ENCODE data around the gene TMC6.
A peak's percentile ranks its signal among the peaks of the same experiment; 100 is the strongest.
"Not testable (repeated sequence)": the region's sequence is repeated elsewhere in the genome, so short reads cannot be mapped to it uniquely, and the experiment has no call there.

The TMC6 gene

GRCh38 chr17:78128551-78129350 is at the start of gene TMC6:
TMC6 (minus strand) TSS chr17:78128755; CDS start chr17:78126832, 1,923 bp downstream.
- no peak for DNase-seq

DNA sequence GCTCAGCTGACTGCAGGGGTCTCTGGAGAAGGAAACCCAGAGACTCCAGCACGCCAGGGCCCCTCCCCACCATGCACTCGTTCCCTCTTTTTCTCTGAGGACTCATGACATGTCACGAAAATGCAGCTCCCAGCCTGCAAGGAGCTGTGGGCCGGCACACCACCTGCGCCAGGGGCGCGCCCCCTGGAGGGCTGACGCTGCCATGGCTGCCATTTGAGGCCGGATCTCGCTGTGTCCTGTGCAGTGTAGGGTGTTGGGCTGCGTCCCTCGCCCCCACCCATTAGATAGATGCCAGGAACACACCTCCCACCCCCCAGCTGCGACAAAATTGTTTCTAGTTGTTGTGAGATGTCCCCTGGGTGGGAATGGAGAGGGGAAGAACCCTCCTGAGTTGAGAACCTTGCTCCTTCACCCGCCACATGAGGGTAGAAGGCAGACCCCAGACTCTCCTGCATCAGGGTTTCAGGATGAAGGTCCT is 48.0 kb upstream of the TMC6 start:
- peak; percentile 61 for DNase-seq

- no peak for DNase-seq
Observed at GRCh38 chr17:78175643-78175981, 47.1 kb upstream of the TMC6 start.

- DNase-seq = peak; percentile 61
Observed at GRCh38 chr17:78174870-78175642, 46.5 kb upstream of the TMC6 start.

- DNase-seq = no peak
Observed at GRCh38 chr17:78174346-78174869, 45.9 kb upstream of the TMC6 start.

GRCh38 chr17:78173097-78173715 is 44.7 kb upstream of the TMC6 start:
- DNase-seq = no peak

- no peak for DNase-seq
Observed at GRCh38 chr17:78172249-78173051, 43.9 kb upstream of the TMC6 start.

GRCh38 chr17:78171591-78172248 is 43.2 kb upstream of the TMC6 start:
- not testable (repeated sequence) for DNase-seq

DNA sequence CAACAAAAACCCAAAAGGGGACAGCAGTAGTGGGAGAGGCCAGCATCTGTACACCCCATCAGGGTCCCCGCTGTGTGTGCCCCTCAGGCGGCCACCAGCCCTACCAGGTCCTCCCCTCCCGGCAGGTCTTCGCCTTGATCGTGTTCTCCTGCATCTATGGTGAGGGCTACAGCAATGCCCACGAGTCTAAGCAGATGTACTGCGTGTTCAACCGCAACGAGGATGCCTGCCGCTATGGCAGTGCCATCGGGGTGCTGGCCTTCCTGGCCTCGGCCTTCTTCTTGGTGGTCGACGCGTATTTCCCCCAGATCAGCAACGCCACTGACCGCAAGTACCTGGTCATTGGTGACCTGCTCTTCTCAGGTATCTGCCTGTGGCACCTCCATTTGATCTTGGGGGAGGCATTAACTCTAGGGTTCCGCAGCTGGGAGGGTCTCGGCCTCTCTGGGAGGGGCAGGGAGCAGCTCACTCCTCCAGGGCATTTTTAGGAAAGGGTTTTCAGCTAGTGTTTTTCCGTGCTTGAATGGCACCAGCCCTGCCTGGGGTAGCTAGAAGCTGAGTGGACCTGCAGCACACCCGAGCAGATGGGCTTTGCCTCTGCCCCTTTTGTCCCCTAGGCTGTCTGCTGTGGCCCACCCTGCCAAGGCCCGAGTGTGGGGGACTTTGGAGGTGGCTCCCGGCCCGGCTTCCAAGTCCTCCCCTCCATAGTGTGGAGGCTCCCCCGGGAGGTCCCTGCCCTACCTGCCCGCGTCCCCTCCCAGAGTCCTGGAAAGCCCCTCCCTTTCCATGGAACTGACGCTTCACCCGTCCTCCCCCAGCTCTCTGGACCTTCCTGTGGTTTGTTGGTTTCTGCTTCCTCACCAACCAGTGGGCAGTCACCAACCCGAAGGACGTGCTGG is 42.4 kb upstream of the TMC6 start:
- DNase-seq = no peak

GRCh38 chr17:78168903-78169793 is 40.6 kb upstream of the TMC6 start:
- DNase-seq = peak; percentile 38

DNA sequence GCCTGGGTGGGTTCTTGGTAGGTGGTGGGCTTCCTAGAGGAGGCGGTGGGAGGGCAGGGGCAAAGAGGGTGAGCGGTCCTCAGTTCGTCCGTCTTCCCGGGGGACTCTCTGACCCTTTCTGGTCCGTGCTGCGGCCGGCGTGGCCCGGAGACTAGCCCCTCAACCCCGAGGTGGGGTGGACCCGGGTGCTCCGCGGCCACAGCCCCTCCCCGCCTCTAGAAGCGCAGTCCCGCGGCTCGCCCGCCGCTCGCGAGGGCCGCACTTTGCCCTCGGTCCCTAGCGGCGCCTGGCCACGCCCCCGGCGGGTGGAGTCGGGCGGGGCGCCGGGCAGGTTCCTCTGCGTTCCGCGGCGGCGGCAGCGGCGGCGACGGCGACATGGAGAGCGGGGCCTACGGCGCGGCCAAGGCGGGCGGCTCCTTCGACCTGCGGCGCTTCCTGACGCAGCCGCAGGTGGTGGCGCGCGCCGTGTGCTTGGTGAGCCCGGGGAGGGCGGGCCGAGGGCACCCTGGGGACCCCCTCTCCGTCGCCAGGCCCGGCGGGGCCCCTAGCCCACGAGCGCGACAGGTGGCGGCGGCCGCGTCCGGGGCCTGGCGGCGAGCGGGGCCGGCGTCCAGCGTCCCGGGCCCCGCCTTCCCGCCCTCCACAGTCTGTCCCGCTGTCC is 39.8 kb upstream of the TMC6 start, which contains the start of gene SYNGR2:
Gene SYNGR2, plus strand, starts transcription at position 340 of the 661 bp plus-strand sequence. Its CDS starts 36 bp downstream, at position 376.
- peak; percentile 61 for DNase-seq

DNA sequence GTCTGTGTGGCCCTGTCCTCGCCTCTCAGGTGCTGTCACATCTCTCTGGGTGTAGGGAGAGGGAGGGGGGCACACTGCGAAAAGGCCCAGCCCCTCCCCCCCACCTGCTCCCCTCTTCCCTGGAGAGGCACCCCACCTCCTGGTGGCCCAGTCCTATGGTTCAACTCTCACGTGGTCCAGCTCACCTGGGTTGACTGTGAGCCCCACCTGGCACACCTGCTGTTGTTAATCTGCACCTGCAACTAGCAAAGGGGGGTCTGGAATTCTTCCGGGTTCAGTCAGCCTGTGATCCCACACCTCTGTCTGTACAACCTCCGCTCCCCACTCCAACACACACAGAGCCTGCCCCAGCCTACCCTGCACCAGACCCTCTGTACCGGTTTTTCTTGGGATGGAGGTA is 37.9 kb upstream of the TMC6 start:
- DNase-seq = no peak

DNA sequence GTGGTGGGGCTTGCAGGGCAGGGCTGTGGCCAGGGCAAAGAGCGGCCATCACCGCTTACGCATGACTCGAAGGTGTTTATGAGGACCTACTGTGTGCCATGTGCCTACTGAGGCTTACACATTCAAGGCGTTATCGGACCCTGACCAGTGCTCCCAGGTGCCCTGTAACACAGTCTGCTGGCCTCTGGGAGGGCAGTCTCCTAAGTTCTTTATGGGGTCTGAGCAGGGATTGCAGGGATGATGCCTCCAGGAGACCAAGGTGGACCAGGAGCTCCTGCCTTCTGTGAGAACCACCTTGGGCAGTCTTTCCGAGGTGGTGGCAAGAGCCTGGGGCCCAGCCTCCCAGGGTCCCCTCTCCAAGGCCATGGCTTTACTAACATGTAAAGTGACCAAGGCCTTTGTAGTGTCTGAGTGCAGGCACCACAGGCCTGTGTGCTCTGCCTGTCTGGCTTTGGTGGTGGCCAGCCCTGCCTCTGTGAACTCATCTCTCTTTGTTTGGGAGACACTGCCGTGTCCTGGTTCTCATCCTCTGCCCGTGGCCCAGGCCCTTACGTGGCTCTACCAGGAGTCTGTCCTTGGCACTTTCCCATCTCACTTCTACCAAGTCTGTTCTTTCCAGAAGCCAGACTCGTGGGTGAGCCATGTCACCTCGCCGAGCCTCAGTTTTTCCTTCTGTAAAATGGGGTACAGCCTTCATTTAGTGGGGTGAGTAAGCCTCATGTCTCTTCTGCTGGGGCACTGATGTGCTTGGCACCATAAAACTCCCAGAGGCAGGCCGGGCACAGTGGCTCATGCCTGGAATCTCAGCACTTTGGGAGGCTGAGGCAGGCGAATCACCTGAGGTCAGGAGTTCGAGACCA is 36.4 kb upstream of the TMC6 start:
- DNase-seq = no peak

GRCh38 chr17:78163881-78164747 is 35.6 kb upstream of the TMC6 start:
- DNase-seq = no peak

DNA sequence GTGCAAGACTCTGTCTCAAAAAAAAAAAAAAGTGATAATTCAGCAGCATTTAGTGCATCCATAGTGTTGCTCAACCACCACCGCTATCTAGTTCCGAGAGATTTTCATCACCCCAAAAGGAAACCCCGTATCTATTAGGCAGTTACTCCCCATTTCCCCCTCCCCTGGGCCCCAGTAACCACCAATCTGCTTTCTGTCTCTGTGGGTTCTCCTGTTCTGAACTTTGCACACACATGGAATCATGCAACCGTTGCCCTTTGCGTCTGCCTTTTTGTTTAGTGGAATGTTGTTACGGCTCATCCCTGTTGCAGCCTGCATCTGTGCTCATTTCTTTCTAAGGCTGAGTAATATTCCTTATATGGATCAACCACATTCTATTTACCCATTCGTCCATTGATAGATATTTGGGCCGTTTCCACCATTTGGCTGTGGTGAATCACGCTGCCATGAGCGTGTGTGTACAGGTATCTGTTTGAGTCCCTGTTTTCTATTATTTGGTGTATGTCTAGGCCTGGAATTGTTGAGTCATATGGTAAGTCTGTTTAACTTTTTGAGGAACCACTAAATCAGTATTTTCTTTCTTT is 31.1 kb upstream of the TMC6 start:
- DNase-seq = no peak
